Esophagus squamous epithelium (tissue), 4 donors: ENCODE results near the gene ARFRP1.

Experiments
- CTCF ChIP-seq, 6 experiments: fragments of 450-650 bp in 4 of 6; fragments of 200-600 bp in 2 of 6; sonication (generic) in 2 of 6; IDR thresholded peaks; one replicate each; pipeline ENCODE4 v1.5.1; 2016 to 2019; ENCODE audit warnings: antibody characterized with exemption in 6 of 6, mild to moderate bottlenecking in 4 of 6, moderate library complexity in 4 of 6
- POLR2A ChIP-seq, 4 donors: fragments of 450-650 bp; IDR thresholded peaks; one replicate each; pipeline ENCODE4 v1.6.1; 2017; ENCODE audit warnings: antibody characterized with exemption in 4 of 4, mild to moderate bottlenecking in 4 of 4, moderate library complexity in 3 of 4

GRCh38 chr20:63701329-63702035 is 6.3 kb downstream of the ARFRP1 start:
- TF ChIP-seq CTCF (IDR thresholded peaks at IDR 0.05) (no peak), POLR2A (IDR thresholded peaks at IDR 0.05) (no peak)
